ENCODE data around the gene SLC8B1.

SLC8B1 gene

GRCh38 chr12:113277511-113277910 is 57.4 kb downstream of the SLC8B1 start:
- TF ChIP-seq CTCF (IDR thresholded peaks at IDR 0.05; ENCODE audit: control insufficient read depth, insufficient read depth, low read depth, low read length, missing control alignments) = no peak
- no peak for DNase-seq (ENCODE audit: low read depth)
- H3K4me3 ChIP-seq (ENCODE audit: control insufficient read depth, low read depth, low read length) = no peak overlapping the region

- no peak overlapping the region for H3K4me3 ChIP-seq (ENCODE audit: control insufficient read depth, low read depth, low read length)
- no peak for TF ChIP-seq CTCF (IDR thresholded peaks at IDR 0.05; ENCODE audit: control insufficient read depth, insufficient read depth, low read depth, low read length, missing control alignments)
- no peak for DNase-seq (ENCODE audit: low read depth)
Measured at GRCh38 chr12:113276946-113277500, 57.9 kb downstream of the SLC8B1 start.

GRCh38 chr12:113276306-113276705 is 58.6 kb downstream of the SLC8B1 start:
- DNase-seq (ENCODE audit: low read depth) = no peak
- no peak overlapping the region for H3K4me3 ChIP-seq (ENCODE audit: control insufficient read depth, low read depth, low read length)
- no peak for TF ChIP-seq CTCF (IDR thresholded peaks at IDR 0.05; ENCODE audit: control insufficient read depth, insufficient read depth, low read depth, low read length, missing control alignments)

- DNase-seq (ENCODE audit: low read depth) = no peak
- H3K4me3 ChIP-seq (ENCODE audit: control insufficient read depth, low read depth, low read length) = no peak overlapping the region
- TF ChIP-seq CTCF (IDR thresholded peaks at IDR 0.05; ENCODE audit: control insufficient read depth, insufficient read depth, low read depth, low read length, missing control alignments) = no peak
Measured at GRCh38 chr12:113274848-113275247, 60.1 kb downstream of the SLC8B1 start.

GRCh38 chr12:113273053-113273725 is 61.7 kb downstream of the SLC8B1 start:
- H3K4me3 ChIP-seq (ENCODE audit: control insufficient read depth, low read depth, low read length) = no peak overlapping the region
- DNase-seq (ENCODE audit: low read depth) = no peak
- no peak for TF ChIP-seq CTCF (IDR thresholded peaks at IDR 0.05; ENCODE audit: control insufficient read depth, insufficient read depth, low read depth, low read length, missing control alignments)

GRCh38 chr12:113271853-113272561 is 62.9 kb downstream of the SLC8B1 start:
- TF ChIP-seq CTCF (IDR thresholded peaks at IDR 0.05; ENCODE audit: control insufficient read depth, insufficient read depth, low read depth, low read length, missing control alignments) = no peak
- DNase-seq (ENCODE audit: low read depth) = peak; percentile 46
- peak overlapping the region; percentile 12; the same call in 1 of the 2 replicates for H3K4me3 ChIP-seq (ENCODE audit: control insufficient read depth, low read depth, low read length)
